HepG2 (cell line): ENCODE results near the gene HACE1. TPM values are rescaled to one million over a fixed set of nuclear protein-coding genes. Genes with fewer than 3 reads are reported as not detected.

Experiments
- ADNP ChIP-seq: sonication (generic); formaldehyde crosslinking; IDR thresholded peaks from 2 replicates; pipeline ENCODE4 v1.4.0; 2020; ENCODE audit warnings: missing genetic modification reagents
- DNMT3B ChIP-seq: conservative IDR thresholded peaks from 2 replicates; pipeline ENCODE4 v1.6.1; 2016; ENCODE audit warnings: missing biosample characterization, control low read depth
- FOXP4 ChIP-seq: sonication (generic); formaldehyde crosslinking; IDR thresholded peaks from 2 replicates; pipeline ENCODE4 v1.4.0; 2020; ENCODE audit warnings: missing genetic modification reagents
- KLF12 ChIP-seq: sonication (generic); formaldehyde crosslinking; IDR thresholded peaks from 2 replicates; pipeline ENCODE4 v1.4.0; 2020; ENCODE audit warnings: missing genetic modification reagents, borderline replicate concordance
- LRRFIP1 ChIP-seq: sonication (generic); formaldehyde crosslinking; conservative IDR thresholded peaks from 2 replicates; pipeline ENCODE4 v1.4.0; 2020; ENCODE audit warnings: missing genetic modification reagents
- MIER3 ChIP-seq: IDR thresholded peaks from 2 replicates; pipeline ENCODE4 v1.6.1; 2016; ENCODE audit warnings: missing compliant biosample characterization, borderline replicate concordance
- MLLT10 ChIP-seq: sonication (generic); formaldehyde crosslinking; IDR thresholded peaks from 2 replicates; pipeline ENCODE4 v1.4.0; 2020; ENCODE audit warnings: missing genetic modification reagents
- NFIC ChIP-seq: IDR thresholded peaks from 2 replicates; pipeline ENCODE4 v1.6.1; 2012; ENCODE audit warnings: mild to moderate bottlenecking, low read length, inconsistent platforms
- POGK ChIP-seq: sonication (generic); formaldehyde crosslinking; conservative IDR thresholded peaks from 2 replicates; pipeline ENCODE4 v1.8.0; 2022; ENCODE audit warnings: mild to moderate bottlenecking, moderate library complexity, missing genetic modification reagents
- REST ChIP-seq, 2 experiments: IDR thresholded peaks; 2 replicates each; pipeline ENCODE4 v1.6.1; 2011 to 2012; ENCODE audit warnings: low read length in 2 of 2, borderline replicate concordance in 1 of 2, low read depth in 1 of 2, mild to moderate bottlenecking in 1 of 2, moderate library complexity in 1 of 2
- SAFB2 ChIP-seq: sonication (generic); formaldehyde crosslinking; IDR thresholded peaks from 2 replicates; pipeline ENCODE4 v1.5.1; 2020; ENCODE audit warnings: missing genetic modification reagents, low read depth, mild to moderate bottlenecking, borderline replicate concordance
- SP1 ChIP-seq, 2 experiments: fragments of 450-650 bp in 1 of 2; sonication (generic) in 1 of 2; formaldehyde crosslinking in 1 of 2; IDR thresholded peaks; 2 replicates each; pipeline versions ENCODE4 v1.4.0 to v1.6.1; 2016 to 2020; ENCODE audit warnings: missing genetic modification reagents in 1 of 2
- SRSF1 ChIP-seq: fragments of 200-400 bp; formaldehyde crosslinking; optimal IDR thresholded peaks from 2 replicates; pipeline ENCODE3; 2017; ENCODE audit warnings: mild to moderate bottlenecking, low read depth, low read length, moderate library complexity
- TBX2 ChIP-seq: sonication (generic); formaldehyde crosslinking; IDR thresholded peaks from 2 replicates; pipeline ENCODE4 v1.5.0; 2020; ENCODE audit warnings: missing genetic modification reagents, mild to moderate bottlenecking, borderline replicate concordance
- ZBTB2 ChIP-seq: sonication (generic); formaldehyde crosslinking; IDR thresholded peaks from 2 replicates; pipeline ENCODE4 v1.8.0; 2022; ENCODE audit warnings: low read depth, missing genetic modification reagents
- ZFYVE20 ChIP-seq: sonication (generic); formaldehyde crosslinking; IDR thresholded peaks from 2 replicates; pipeline ENCODE4 v1.8.0; 2023; ENCODE audit warnings: low read depth, mild to moderate bottlenecking, moderate library complexity, missing genetic modification reagents, borderline replicate concordance
- ZNF780A ChIP-seq: sonication (generic); formaldehyde crosslinking; IDR thresholded peaks from 2 replicates; pipeline ENCODE4 v1.8.0; 2022; ENCODE audit warnings: mild to moderate bottlenecking, missing genetic modification reagents, moderate library complexity
- ZSCAN12 ChIP-seq: sonication (generic); formaldehyde crosslinking; IDR thresholded peaks from 2 replicates; pipeline ENCODE4 v1.9.0; 2021; ENCODE audit warnings: mild to moderate bottlenecking, missing genetic modification reagents
- polyA plus RNA-seq, 8 experiments: library from polyadenylated mRNA; depleted of rRNA in 3 of 8; stranded (reverse) in 7 of 8; unstranded in 1 of 8; fragments of >200 nt; fragmentation: Illumina TruSeq in 4 of 8; extraction: Trizol in 4 of 8; gene quantifications; 2 replicates each; pipeline versions ENCODE4 v1.2.1 to v1.2.3, GENCODE V29; 2011 to 2016; ENCODE audit warnings: low read depth in 4 of 8, missing spikeins in 1 of 8, mixed read lengths in 1 of 8; ENCODE audit not compliant: insufficient read depth in 1 of 8
- total RNA-seq, 5 experiments: library from RNA; depleted of rRNA; stranded (reverse); fragments of >200 nt; fragmentation: Illumina TruSeq; extraction: Trizol; gene quantifications; 2 replicates each; pipeline ENCODE4 v1.2.3, GENCODE V29; 2016; ENCODE audit warnings: low read depth in 1 of 5

HACE1 gene
- total and polyA plus RNA-seq, 2 of the 13 experiments (the other 11 are each of a cell fraction or from before 2014, with no cell fraction given) = 8.9 to 11.4 TPM

- 0 out of 2 replicates have a peak, but pooled peaks have one; percentile 25 for TF ChIP-seq FOXP4 (CRISPR knock-in tag)
- TF ChIP-seq SAFB2 = no peak
- no peak for TF ChIP-seq LRRFIP1
- peak; percentile 44; the same call in 1 of the 2 replicates for TF ChIP-seq TBX2
- TF ChIP-seq REST (IDR thresholded peaks at IDR 0.05; ENCODE audit: borderline replicate concordance in 1 of 2, low read depth in 1 of 2, low read length in 2 of 2) = peak; percentile 93 to 99
- no peak for TF ChIP-seq ADNP (CRISPR knock-in tag)
- TF ChIP-seq POGK (CRISPR knock-in tag) = peak; percentile 63; the same call in 1 of the 2 replicates
- no peak for TF ChIP-seq ZBTB2 (CRISPR knock-in tag)
- no peak for TF ChIP-seq SP1 (IDR thresholded peaks at IDR 0.05)
- TF ChIP-seq SP1 (CRISPR knock-in tag; IDR thresholded peaks at IDR 0.05) = no peak
- TF ChIP-seq NFIC = no peak
- TF ChIP-seq MLLT10 (CRISPR knock-in tag) = no peak
- peak; percentile 70; the same call in 1 of the 2 replicates for TF ChIP-seq KLF12 (CRISPR knock-in tag)
- TF ChIP-seq ZFYVE20 (CRISPR knock-in tag) = 0 out of 2 replicates have a peak, but pooled peaks have one; percentile 78
- TF ChIP-seq ZSCAN12 (CRISPR knock-in tag) = no peak
- peak; percentile 90; the same call in 1 of the 2 replicates for TF ChIP-seq DNMT3B (CRISPR knock-in tag)
- peak; percentile 69; the same call in 1 of the 2 replicates for TF ChIP-seq MIER3 (CRISPR knock-in tag)
- TF ChIP-seq ZNF780A (CRISPR knock-in tag) = 0 out of 2 replicates have a peak, but pooled peaks have one; percentile 56
- no peak for TF ChIP-seq SRSF1
Observed at GRCh38 chr6:104887350-104887749, 27.6 kb upstream of the HACE1 start (continued).
